ENCODE measurements around the gene DNAL4.

The DNAL4 gene

GRCh38 chr22:38834215-38834953 is 40.4 kb upstream of the DNAL4 start:
- DNase-seq (no peak), ATAC-seq (ENCODE audit: insufficient read depth, low read depth) (no peak)
- Histone ChIP-seq H3K36me3 (ENCODE audit: insufficient read depth, low read length) (no peaks in the 10 kb centered on the region), H3K9me3 (ENCODE audit: insufficient read depth, low read length, severe bottlenecking) (no peaks in the 10 kb centered on the region), H4K20me1 (ENCODE audit: insufficient read depth, low read length) (peaks cover 4% of the 10 kb centered on the region; the same call in 1 of the 2 replicates), H3K9ac (ENCODE audit: low read depth, low read length) (no peak overlapping the region), H3K27me3 (ENCODE audit: insufficient read depth, low read length, poor library complexity) (no peaks in the 10 kb centered on the region), H3K4me3 (ENCODE audit: low read depth in 1 of 2, low read length in 2 of 2) (no peak overlapping the region), H3K27ac (ENCODE audit: low read length) (no peak overlapping the region), H3K79me2 (ENCODE audit: insufficient read depth, low read length) (no peaks in the 10 kb centered on the region), H3K4me2 (ENCODE audit: insufficient read depth, low read length) (no peak overlapping the region), H2AFZ (ENCODE audit: low read depth, low read length) (no peak overlapping the region), H3K4me1 (ENCODE audit: insufficient read depth, low read length) (no peaks in the 10 kb centered on the region)
- TF ChIP-seq CTCF (IDR thresholded peaks at IDR 0.05; ENCODE audit: borderline replicate concordance, extremely low read depth, low read length, poor library complexity, severe bottlenecking) (no peak), EZH2 (IDR thresholded peaks at IDR 0.05; ENCODE audit: borderline replicate concordance, low read depth, low read length, severe bottlenecking) (no peak)

GRCh38 chr22:38833061-38833460 is 39.1 kb upstream of the DNAL4 start:
- Histone ChIP-seq H4K20me1 (ENCODE audit: insufficient read depth, low read length) (peaks cover 7% of the 10 kb centered on the region; the same call in 1 of the 2 replicates), H3K27me3 (ENCODE audit: insufficient read depth, low read length, poor library complexity) (no peaks in the 10 kb centered on the region), H3K36me3 (ENCODE audit: insufficient read depth, low read length) (no peaks in the 10 kb centered on the region), H3K79me2 (ENCODE audit: insufficient read depth, low read length) (no peaks in the 10 kb centered on the region), H3K4me1 (ENCODE audit: insufficient read depth, low read length) (no peaks in the 10 kb centered on the region), H3K4me2 (ENCODE audit: insufficient read depth, low read length) (no peak overlapping the region), H3K4me3 (ENCODE audit: low read depth in 1 of 2, low read length in 2 of 2) (no peak overlapping the region), H3K27ac (ENCODE audit: low read length) (no peak overlapping the region), H3K9ac (ENCODE audit: low read depth, low read length) (no peak overlapping the region), H2AFZ (ENCODE audit: low read depth, low read length) (no peak overlapping the region), H3K9me3 (ENCODE audit: insufficient read depth, low read length, severe bottlenecking) (no peaks in the 10 kb centered on the region)
- DNase-seq (no peak), ATAC-seq (ENCODE audit: insufficient read depth, low read depth) (no peak)
- TF ChIP-seq EZH2 (IDR thresholded peaks at IDR 0.05; ENCODE audit: borderline replicate concordance, low read depth, low read length, severe bottlenecking): no peak

GRCh38 chr22:38832005-38832978 is 38.3 kb upstream of the DNAL4 start:
- DNase-seq: no peak
- no peak overlapping the region for H3K4me3 ChIP-seq (ENCODE audit: low read depth in 1 of 2, low read length in 2 of 2)
- no peaks in the 10 kb centered on the region for H3K27me3 ChIP-seq (ENCODE audit: insufficient read depth, low read length, poor library complexity)
- no peak for ATAC-seq (ENCODE audit: insufficient read depth, low read depth)
- H3K9me3 ChIP-seq (ENCODE audit: insufficient read depth, low read length, severe bottlenecking): no peaks in the 10 kb centered on the region
- TF ChIP-seq EZH2 (IDR thresholded peaks at IDR 0.05; ENCODE audit: borderline replicate concordance, low read depth, low read length, severe bottlenecking): no peak
- no peak for TF ChIP-seq CTCF (IDR thresholded peaks at IDR 0.05; ENCODE audit: borderline replicate concordance, extremely low read depth, low read length, poor library complexity, severe bottlenecking)
- no peak overlapping the region for H3K4me2 ChIP-seq (ENCODE audit: insufficient read depth, low read length)
- no peak overlapping the region for H2AFZ ChIP-seq (ENCODE audit: low read depth, low read length)
- no peak overlapping the region for H3K27ac ChIP-seq (ENCODE audit: low read length)
- H3K79me2 ChIP-seq (ENCODE audit: insufficient read depth, low read length): no peaks in the 10 kb centered on the region
- H3K4me1 ChIP-seq (ENCODE audit: insufficient read depth, low read length): no peaks in the 10 kb centered on the region
- peaks cover 10% of the 10 kb centered on the region; the same call in 1 of the 2 replicates for H4K20me1 ChIP-seq (ENCODE audit: insufficient read depth, low read length)
- H3K9ac ChIP-seq (ENCODE audit: low read depth, low read length): no peak overlapping the region
- H3K36me3 ChIP-seq (ENCODE audit: insufficient read depth, low read length): no peaks in the 10 kb centered on the region
